HUDEP-2 (cell line): ENCODE measurements around the gene GGTLC2.
"Not testable (repeated sequence)": the region's sequence is repeated elsewhere in the genome, so short reads cannot be mapped to it uniquely, and the experiment has no call there.

Experiments used
- DNase-seq, 76 experiments: peaks; one replicate each; lab custom pipeline; 2025; ENCODE audit not compliant: unreplicated experiment in 76 of 76; lab: John Stamatoyannopoulos, UW

The GGTLC2 gene

DNA sequence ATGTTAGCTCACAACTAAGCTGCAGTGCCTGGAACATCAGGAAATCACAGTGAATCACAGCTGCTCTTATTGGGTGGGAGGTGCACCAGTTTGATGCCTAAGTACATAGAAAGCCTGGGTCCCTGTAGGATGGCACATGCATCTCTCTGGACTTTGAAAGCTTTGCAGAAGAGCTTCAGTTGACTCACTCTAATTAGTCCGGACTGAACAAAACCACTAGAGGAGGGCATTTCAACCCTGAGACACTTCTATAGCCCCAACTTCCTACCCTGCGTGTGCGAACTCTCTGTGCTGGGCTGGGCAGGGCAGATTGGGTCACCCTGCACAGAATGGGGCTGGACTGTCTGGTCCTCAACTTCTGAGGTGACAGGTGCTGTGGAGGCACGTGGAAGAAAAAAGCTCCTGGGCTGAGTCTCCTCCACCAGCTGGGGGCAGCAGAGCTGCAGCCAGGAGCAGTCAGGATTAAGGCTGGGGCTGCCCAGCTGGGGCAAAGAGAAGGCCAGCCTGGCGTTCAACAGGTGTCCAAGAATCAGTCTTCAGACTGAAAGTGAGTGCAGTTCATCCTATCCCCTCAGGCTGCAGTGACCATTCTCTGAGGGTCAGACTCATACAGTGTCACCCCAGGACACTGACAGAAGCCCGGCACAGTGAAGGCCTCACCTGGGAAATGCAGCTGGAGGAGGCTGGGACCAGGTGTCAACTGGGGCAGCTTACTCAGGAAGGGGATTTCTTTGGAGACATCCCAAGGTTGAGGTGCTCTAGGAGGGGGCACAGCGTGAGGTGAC is 22.1 kb downstream of the GGTLC2 start:
- DNase-seq, result peak in 24 of 76 experiments; percentile 4 to 39 (median 12)

DNA sequence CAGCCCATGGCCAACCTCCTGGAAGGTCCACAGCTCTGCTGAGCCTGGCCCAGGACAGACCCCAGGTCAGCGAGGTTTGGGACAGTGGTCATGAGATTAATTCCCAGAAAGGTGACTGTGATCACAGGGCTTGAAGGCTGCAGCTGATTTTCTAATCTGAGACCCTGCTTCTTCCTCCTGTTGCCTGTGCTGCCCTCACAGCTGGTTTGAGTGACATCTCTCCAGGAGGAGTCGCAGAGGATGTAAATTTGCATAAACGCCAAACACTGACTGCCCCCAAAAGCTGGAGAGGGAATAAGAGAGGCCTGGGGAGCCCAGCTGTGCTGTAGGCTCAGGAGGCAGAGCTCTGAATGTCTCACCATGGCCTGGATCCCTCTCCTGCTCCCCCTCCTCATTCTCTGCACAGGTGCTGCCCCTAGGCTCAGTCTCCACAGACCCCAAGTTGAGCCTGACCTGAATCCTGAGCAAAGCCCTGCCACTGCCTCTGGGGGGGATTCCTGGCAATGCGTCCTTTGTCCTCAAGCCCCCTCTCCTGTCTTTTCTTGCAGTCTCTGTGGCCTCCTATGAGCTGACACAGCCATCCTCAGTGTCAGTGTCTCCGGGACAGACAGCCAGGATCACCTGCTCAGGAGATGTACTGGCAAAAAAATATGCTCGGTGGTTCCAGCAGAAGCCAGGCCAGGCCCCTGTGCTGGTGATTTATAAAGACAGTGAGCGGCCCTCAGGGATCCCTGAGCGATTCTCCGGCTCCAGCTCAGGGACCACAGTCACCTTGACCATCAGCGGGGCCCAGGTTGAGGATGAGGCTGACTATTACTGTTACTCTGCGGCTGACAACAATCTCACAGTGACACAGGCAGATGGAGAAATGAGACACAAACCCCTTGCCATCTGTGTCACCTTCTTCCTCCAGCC is 23.8 kb downstream of the GGTLC2 start:
- DNase-seq, result no peak

DNA sequence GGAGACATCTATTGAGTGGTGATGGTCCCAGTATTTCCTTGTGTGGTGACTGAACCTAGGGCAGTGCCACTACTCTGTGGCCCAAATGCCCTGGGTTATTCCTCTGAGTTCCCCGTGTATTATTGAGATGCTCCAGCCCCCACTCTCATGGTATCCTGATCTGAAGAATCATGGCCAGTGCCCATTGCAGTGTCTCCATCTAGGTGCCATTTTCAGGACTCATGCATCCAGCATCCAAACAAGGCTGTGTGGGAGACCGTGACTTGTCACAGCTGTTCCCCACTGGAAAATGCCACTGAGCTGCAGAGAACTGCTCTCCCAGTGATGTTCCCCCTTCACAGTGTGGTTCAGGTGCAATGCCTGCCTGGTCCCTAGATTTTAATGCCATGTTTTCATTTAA is 24.7 kb downstream of the GGTLC2 start:
- DNase-seq, result no peak

DNA sequence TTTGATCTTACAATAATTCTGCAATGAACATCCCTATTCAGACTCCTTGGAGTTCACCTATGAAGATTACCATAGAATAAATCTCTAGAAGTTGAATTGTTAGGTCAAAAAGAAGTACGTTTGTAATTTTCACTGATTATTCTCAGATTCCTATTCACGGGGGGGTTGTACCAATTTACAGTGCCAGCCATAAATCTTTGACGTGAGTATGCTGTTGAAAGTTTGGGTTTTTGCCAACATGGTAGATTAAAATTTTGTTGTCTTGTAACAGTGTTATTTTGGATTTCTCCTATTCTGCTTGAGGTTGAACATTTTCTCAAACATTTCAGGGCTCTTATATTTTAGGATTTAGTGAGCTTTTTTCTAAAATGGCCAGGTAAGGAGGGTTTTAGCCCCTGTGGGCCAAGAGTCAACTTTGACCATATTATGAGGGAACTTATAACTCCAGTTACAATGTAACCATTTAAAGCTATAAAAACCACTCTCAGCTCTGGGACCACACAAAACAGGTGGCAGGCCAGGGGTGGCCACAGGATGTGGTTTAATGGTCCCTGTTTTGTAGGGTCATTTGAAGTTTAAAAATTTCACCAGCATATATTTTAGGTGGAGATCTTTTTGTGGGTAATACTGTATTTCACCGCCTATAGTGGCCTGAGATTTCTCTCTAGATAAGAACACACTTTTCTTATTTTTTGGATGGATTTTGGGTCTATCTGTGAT is 25.8 kb downstream of the GGTLC2 start:
- DNase-seq, result no peak

DNA sequence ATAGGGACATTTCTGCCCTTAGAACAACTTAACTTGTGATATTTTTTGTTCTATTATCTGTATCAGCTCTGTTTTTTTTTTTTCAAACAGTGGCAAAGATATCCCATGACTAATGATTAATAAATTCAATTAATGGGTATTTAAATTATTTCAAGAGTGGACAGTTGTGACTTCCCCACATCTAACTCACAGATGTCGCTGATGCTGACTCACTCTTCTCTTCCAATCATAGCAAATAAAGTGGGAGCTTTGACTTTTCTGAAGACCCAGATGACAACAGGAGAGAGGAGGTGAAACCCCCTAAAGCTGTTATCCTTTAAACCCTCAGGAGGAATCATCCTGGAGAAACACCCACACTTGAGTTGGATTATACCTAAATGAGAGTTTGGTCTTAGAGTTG is 27.1 kb downstream of the GGTLC2 start:
- no peak for DNase-seq

DNA sequence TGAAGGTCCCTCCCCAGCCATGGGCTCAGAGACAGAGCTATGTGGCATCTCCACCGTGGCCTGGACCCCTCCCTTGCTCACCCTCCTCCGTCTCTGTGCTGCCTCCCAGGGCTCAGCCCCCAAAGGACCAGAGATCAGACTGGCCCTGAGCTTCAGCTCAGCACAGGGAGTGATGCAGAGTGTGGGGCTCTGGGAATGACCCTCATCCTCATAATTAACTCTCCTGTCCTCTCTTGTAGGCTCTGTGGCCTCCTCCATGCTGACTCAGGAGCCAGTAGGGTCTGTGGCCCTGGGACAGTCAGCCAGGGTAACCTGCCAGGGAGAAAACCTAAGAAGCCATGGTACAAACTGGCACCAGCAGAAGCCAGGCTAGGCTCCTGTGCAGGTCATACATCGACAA is 28.7 kb downstream of the GGTLC2 start:
- no peak for DNase-seq

DNA sequence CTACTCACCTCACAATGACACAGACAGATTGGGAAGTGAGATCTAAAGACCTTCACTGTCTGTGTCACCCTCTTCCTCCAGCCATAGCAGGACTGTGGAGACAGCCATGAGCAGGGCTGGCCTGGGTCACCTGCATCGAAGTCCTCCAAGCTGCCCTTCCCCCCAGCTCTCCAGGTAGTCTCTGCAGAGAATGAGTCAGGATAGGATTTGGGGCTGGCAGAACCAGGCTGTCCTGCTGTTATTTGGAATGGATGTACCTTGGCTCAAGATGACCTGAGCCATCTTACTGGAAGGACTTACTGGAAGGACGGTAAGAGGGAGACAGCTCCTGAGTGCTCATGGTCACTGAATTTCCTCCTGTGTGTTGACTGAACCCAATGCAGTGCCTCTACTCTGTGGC is 29.2 kb downstream of the GGTLC2 start:
- DNase-seq, result no peak

DNA sequence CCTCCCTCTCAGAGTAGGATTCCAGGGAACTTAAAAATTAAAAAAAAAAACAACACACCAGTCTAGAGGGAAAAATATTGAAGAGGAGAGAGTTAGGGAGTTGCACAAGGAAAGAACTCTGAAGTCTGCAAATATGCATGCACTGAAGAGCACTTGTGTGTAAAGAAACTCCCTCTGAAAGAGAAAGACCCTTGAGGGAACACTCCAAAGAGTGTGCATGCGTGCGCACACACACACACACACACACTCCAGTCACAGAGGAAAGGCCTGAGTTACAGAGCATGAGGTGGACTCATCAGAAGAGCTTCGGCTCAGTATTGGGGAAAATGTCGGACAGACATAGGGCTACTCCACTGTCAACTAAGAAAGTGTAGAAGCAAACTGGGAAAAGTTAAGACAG is 30.1 kb downstream of the GGTLC2 start:
- DNase-seq, result no peak

DNA sequence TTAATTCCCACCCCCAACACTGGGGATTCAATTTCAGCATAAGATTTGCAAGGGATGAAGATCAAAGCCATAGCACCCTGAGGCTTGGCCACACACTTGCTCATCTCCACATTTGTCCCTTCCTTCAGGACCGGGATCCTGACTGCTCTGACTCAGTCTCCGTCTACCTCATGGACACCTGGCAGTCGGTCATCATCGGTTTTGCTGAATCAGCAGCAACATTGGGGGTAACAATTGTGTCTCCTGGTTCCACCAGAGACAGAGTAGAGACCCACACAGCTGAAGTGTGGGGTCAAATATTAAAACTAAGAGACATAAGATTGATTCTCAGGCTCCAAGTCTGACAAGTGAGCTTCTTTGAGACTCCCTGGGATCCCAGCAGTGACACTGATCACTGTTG is 34.6 kb downstream of the GGTLC2 start:
- no peak for DNase-seq

DNA sequence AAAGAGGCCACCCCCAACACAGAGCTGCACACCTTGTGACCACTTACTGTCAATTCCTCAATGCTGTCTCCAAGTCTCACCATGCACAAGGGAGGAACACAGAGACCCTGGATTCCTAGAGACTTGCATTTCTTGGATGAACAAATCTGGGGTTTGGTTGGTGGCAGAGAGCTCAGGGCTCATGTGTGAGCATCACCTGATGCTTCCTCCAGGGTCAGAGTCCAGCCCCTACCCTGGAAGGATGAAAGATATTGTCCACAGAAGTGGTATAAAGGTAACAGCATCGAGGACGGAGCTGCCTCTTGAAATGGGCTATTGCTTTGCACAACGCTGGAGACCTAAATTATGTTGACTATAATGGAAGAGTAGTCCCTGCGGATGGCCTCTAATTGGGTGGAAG is 36.0 kb downstream of the GGTLC2 start:
- DNase-seq, result no peak

DNA sequence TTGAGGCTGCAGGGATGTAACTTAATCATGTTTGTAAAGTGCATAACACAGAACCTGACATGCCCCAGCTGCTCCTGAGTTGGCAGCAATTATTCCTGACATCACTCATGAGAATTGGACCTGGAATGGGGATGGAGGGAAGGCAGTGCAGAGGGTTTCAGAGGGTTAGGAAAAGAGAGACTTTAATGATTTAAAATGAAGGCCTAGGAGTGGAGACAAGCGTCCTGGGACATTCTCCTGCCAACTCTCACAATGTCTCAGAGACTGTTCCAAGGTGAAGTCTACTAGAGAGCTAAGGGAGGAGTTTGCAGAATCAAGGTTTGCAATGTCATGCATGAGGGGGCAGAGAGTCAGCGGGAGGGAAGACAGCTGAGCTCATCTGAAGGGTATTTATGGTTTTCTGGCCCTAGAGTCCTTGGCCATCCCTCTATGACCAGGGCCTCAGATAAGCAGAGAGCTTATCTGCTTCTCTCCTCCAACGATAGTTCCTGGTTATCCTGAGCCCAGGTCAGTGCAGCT is 36.9 kb downstream of the GGTLC2 start:
- no peak for DNase-seq

DNA sequence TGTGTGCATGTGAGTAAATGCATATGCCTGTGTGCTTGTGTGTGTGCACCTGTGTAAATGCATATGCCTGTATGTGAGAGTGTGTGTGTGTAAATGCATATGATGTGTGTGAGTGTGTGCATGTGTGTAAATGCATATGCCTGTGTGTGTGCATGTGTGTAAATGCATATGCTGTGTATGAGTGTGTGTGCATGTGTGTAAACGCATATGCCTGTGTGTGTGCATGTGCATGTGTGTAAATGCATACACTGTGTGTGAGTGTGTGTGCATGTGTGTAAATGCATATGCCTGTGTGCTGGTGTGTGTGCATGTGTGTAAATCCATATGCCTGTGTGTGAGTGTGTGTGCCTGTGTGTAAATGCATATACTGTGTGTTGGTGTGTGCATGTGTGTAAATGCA is 37.8 kb downstream of the GGTLC2 start:
- DNase-seq, result no peak

DNA sequence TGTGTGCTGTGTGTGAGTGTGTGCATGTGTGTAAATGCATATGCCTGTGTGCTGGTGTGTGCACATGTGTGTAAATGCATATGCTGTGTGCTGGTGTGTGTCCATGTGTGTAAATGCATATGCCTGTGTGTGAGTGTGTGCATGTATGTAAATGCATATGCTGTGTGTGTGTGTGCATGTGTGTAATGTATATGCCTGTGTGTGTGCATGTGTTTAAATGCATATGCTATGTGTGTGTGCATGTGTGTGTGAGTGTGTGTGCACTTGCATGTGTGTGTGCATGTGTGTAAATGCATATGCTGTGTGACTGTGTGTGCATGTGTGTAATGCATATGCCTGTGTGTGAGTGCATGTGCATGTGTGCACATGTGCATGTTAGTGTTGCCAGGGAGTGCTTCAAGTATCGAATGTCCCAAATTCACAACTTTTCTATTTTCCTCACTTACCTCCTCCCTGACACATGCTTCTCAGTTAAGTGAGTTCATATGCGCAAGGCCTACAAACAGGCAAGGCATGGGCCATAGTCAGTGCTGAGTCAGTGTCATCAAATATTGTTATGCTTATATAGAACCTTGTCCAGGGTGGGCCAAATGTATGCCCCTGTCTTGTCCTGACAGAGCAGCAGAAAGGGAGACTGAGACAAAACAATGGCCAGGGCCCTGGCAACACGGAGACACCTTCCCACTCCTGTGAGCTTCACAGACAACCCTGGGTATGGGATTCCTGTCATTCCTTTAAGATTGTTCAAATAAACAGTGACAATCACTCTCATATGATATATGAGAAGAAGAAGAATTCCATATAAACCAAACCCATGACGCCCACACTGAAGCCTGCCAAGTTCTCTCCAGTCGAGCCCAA is 38.6 kb downstream of the GGTLC2 start:
- DNase-seq, result no peak

DNA sequence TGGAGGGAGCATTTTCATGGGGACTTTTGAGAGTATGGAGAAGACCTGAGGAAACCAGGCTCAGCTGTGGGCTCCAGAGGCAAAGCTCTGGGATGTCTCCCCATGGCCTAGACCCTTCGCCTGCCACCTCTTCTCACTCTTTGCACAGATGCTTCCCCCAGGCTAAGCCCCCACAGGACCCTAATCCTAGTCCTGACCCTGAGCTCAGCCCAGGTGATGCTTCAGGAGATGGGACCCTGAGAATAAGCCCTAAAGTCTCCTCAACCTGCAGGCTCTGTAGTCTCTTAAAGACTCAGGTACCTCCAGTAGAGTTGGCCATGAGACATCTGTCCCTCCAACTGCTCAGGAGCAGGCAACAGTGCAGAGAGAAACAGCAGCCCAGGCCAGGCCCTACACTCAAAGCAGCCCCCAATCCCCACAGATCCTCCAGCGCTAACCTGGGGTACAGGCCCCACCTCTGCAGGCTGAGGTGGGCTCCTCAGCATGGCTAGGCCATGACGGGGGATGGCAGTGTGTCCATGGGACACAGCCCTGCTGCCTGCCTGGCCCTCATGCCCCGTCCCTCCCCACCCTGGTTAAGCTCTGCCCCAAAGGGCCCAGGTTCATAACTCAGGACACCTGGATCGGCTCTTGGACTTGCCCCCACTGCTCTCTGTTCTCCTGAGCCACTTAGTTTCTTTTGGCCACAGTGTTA is 39.4 kb downstream of the GGTLC2 start:
- DNase-seq, result no peak

DNA sequence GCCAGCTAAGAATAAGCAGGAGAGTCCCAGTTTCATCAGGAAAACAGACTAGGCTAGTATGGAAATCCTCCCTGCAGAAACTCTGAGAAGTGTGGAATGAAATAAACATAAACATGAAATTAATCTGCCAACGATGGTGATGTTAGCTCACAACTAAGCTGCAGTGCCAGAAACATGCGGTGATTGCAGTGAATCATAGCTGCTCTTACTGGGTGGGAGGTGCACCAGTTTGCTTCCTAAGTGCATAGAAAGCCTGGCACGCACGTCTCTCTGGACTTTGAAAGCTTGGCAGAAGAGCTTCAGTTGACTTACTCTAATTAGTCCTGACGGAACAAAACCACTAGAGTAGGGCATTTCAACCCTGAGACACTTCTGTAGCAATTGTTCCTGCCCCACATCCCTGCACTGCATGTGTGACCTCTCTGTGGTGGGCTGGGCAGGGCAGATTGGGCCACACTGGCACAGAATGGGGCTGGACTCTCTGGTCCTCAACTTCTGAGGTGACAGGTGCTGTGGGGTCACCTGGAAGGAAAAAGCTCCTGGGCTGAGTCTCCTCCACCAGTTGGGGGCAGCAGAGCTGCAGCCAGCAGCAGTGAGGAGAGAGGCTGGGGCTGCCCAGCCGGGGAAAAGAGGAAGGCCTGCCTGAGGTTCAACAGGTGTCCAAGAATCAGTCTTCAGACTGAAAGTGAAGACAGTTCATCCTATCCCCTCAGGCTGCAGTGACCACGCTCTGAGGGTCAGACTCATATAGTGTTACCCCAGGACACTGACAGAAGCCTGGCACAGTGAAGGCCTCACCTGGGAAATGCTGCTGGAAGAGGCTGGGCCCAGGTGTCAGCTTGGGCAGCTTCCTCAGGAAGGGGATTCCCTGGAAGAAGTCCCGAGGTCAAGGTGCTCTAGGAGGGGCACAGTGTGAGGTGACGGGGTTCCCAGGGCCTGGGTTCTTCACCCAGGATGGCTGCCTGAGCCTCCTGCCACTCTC is 40.5 kb downstream of the GGTLC2 start:
- DNase-seq, result peak in 10 of 76 experiments; percentile 3 to 24 (median 8)

DNA sequence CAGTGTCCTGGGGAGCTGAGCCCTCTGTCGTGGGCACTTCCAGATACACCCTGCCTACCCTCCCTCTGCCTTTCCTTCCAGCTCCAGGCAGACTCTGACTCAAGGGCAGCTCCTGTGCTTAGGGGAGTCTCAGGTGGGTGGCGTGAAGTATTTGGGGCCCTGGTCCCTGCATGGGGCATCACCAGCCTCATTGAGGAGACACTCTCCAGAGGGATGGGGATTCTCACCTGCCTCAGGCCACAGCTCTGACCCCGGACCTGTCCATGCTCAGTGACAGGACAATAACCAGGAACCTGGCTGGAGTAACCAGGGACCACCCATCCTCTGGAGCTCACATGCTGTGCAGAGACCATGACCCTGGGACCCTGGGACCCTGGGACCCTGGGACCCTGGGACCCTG is 41.2 kb downstream of the GGTLC2 start:
- DNase-seq, result no peak

DNA sequence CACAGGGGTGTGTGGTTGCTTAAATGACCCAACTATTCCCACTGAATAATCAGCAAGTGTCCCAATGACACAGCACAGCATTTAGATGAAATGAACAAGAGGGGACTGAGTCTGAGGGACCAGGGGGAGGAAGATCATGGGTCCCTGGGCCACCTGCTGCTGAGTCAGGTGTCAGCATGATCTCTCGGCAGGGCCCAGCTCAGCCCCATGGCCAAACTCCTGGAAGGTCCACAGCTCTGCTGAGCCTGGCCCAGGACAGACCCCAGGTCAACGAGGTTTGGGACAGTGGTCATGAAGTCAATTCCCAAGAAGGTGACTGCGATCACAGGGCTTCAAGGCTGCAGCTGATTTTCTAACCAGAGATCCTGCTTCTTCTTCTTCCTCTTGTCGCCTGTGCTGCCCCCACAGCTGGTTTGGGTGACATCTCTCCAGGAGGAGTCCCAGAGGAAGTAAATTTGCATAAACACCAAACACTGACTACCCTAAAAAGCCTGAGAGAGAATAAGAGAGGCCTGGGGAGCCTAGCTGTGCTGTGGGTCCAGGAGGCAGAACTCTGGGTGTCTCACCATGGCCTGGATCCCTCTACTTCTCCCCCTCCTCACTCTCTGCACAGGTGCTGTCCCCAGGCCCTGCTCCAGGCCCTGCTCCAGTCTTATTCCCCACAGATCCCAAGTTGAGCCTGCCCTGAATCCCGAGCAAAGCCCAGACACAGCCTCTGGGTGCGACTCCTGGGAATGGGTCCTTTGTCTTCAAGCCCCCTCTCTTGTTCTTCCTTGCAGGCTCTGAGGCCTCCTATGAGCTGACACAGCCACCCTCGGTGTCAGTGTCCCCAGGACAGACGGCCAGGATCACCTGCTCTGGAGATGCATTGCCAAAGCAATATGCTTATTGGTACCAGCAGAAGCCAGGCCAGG is 42.0 kb downstream of the GGTLC2 start:
- DNase-seq, result not testable (repeated sequence)
